Measurements from ENCODE around the gene H2BK1.
A peak's percentile ranks its signal among the peaks of the same experiment; 100 is the strongest.

The H2BK1 gene

GRCh38 chr7:151207804-151208203 lies 2.5 kb downstream of the H2BK1 start:
- TF ChIP-seq POLR2A (IDR thresholded peaks at IDR 0.05; ENCODE audit: extremely low read depth, insufficient read length) (no peak), CTCF (IDR thresholded peaks at IDR 0.05; ENCODE audit: low read depth, low read length) (no peak), MYC (IDR thresholded peaks at IDR 0.05; ENCODE audit: low read depth, low read length) (no peak)
- TF ChIP-seq, protein P1, sequence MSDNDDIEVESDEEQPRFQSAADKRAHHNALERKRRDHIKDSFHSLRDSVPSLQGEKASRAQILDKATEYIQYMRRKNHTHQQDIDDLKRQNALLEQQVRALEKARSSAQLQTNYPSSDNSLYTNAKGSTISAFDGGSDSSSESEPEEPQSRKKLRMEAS (IDR thresholded peaks at IDR 0.05; ENCODE audit: low read depth, low read length), result no peak
- no peak overlapping the region for H3K4me3 ChIP-seq (ENCODE audit: low read depth, low read length)
- no peak for DNase-seq (ENCODE audit: low read depth)

DNA sequence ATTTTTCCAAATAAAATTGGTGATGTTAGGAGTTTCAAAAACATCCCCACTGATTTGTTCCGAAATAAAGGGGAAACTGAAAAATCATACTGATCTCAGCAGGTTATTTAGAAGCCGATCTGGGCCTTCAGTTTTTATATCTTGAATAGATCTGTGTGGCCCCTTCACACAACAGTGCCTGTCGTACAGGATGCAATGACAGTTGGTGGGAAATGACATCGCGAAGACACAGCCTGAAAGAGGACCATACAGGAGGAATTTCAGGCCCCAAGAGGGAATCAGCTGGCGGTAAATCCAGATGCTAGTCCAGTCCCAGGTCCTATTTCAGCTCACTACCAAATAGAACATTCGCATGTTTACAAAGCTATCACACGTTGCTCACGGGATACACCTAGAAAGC lies 3.0 kb downstream of the H2BK1 start:
- H3K4me3 ChIP-seq (ENCODE audit: low read depth, low read length), result no peak overlapping the region
- DNase-seq (ENCODE audit: low read depth), result no peak
- TF ChIP-seq CTCF (IDR thresholded peaks at IDR 0.05; ENCODE audit: low read depth, low read length) (no peak), MYC (IDR thresholded peaks at IDR 0.05; ENCODE audit: low read depth, low read length) (no peak), POLR2A (IDR thresholded peaks at IDR 0.05; ENCODE audit: extremely low read depth, insufficient read length) (no peak)
- TF ChIP-seq, protein P1 (IDR thresholded peaks at IDR 0.05; ENCODE audit: low read depth, low read length), result no peak

DNA sequence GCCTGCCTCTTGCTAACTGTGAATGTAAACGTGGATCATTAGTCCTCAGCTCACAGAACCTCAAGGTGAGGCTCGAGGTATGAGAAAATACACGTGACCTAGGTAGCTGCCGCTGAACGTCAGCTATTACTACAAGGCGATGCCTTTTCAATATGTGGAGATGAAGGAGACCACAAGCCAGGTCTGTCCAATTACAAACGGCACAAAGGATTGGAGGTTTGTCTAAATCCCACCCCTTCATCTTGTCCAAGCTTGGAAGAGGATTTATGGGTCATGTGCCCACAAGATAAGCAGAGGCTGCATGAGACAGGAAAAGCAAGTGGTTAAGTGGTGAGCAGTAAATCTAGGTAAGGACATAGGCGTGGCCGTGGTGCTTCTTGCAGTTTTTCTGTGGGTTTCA lies 3.4 kb downstream of the H2BK1 start:
- no peak for TF ChIP-seq CTCF (IDR thresholded peaks at IDR 0.05; ENCODE audit: low read depth, low read length)
- TF ChIP-seq MYC (IDR thresholded peaks at IDR 0.05; ENCODE audit: low read depth, low read length), result no peak
- TF ChIP-seq, protein P1 (IDR thresholded peaks at IDR 0.05; ENCODE audit: low read depth, low read length), result no peak
- TF ChIP-seq POLR2A (IDR thresholded peaks at IDR 0.05; ENCODE audit: extremely low read depth, insufficient read length), result no peak
- DNase-seq (ENCODE audit: low read depth), result peak; percentile 38
- no peak overlapping the region for H3K4me3 ChIP-seq (ENCODE audit: low read depth, low read length)

GRCh38 chr7:151205730-151206129 lies 4.6 kb downstream of the H2BK1 start:
- no peak overlapping the region for H3K4me3 ChIP-seq (ENCODE audit: low read depth, low read length)
- DNase-seq (ENCODE audit: low read depth), result no peak
- TF ChIP-seq POLR2A (IDR thresholded peaks at IDR 0.05; ENCODE audit: extremely low read depth, insufficient read length) (no peak), MYC (IDR thresholded peaks at IDR 0.05; ENCODE audit: low read depth, low read length) (no peak), CTCF (IDR thresholded peaks at IDR 0.05; ENCODE audit: low read depth, low read length) (no peak)
- TF ChIP-seq, protein P1 (IDR thresholded peaks at IDR 0.05; ENCODE audit: low read depth, low read length), result no peak

DNA sequence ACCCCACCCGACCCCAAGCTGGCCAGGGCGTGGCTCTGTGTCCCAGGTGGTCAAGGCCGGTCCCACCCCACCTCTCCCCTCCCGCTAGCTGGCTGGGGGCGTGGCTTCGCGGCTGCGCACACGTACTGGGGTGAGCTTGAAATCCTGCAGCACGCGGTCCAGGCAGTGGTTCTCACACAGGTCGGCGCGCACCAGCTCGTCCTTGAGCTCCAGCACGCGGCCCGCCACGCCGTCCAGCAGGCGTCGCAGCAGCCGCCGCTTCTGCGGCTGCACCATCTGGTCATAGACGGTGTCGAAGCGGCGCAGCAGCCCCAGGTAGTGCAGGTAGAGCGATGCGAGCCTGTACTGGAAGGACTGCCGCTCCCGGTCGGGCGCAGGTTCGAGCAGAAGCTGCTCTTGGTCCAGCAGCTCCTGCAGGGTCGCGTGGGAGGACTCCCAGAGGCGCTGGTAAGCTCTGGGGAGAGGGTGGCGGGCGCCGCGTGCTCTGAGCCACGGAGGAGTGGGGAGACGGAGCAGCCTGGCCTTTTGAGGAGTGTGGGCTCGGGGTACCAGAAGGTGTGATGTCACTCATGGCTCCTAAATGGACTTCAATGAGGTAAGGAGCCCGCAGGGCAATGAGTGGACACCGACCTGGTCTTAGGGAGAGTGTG lies 5.8 kb downstream of the H2BK1 start:
- TF ChIP-seq MYC (IDR thresholded peaks at IDR 0.05; ENCODE audit: low read depth, low read length) (no peak), CTCF (IDR thresholded peaks at IDR 0.05; ENCODE audit: low read depth, low read length) (no peak), POLR2A (IDR thresholded peaks at IDR 0.05; ENCODE audit: extremely low read depth, insufficient read length) (no peak)
- TF ChIP-seq, protein P1 (IDR thresholded peaks at IDR 0.05; ENCODE audit: low read depth, low read length), result no peak
- no peak overlapping the region for H3K4me3 ChIP-seq (ENCODE audit: low read depth, low read length)
- DNase-seq (ENCODE audit: low read depth), result no peak
